HG02870 (cell line): ENCODE data around the gene ATP11A.

ENCODE experiments used
- ATAC-seq: cut with Tn5 transposase; IDR thresholded peaks from one replicate; pipeline ENCODE4 v1.9.1; 2021; ENCODE audit warnings: mild to moderate bottlenecking, moderate library complexity; ENCODE audit not compliant: unreplicated experiment

Gene ATP11A

GRCh38 chr13:112756511-112756966 is 66.7 kb downstream of the ATP11A start:
- ATAC-seq, result no peak

GRCh38 chr13:112756967-112757758 is 67.3 kb downstream of the ATP11A start:
- no peak for ATAC-seq

- no peak for ATAC-seq
Measured at GRCh38 chr13:112757759-112758086, 67.9 kb downstream of the ATP11A start.

- no peak for ATAC-seq
Measured at GRCh38 chr13:112759053-112759452, 69.2 kb downstream of the ATP11A start.

- ATAC-seq, result no peak
Measured at GRCh38 chr13:112759827-112760226, 70.0 kb downstream of the ATP11A start.

GRCh38 chr13:112760435-112760834 is 70.6 kb downstream of the ATP11A start:
- no peak for ATAC-seq

- ATAC-seq, result no peak
Measured at GRCh38 chr13:112760931-112761330, 71.1 kb downstream of the ATP11A start.

- ATAC-seq, result no peak
Measured at GRCh38 chr13:112761701-112762689, 72.2 kb downstream of the ATP11A start.

- no peak for ATAC-seq
Measured at GRCh38 chr13:112762690-112763080, 72.8 kb downstream of the ATP11A start.

- no peak for ATAC-seq
Measured at GRCh38 chr13:112764028-112764427, 74.2 kb downstream of the ATP11A start.

GRCh38 chr13:112764864-112765561 is 75.2 kb downstream of the ATP11A start:
- ATAC-seq, result no peak

GRCh38 chr13:112765731-112766130 is 75.9 kb downstream of the ATP11A start:
- no peak for ATAC-seq

GRCh38 chr13:112766336-112766735 is 76.5 kb downstream of the ATP11A start:
- ATAC-seq, result no peak

- ATAC-seq, result peak; percentile 66
Measured at GRCh38 chr13:112767506-112768471, 78.0 kb downstream of the ATP11A start.

- ATAC-seq, result no peak
Measured at GRCh38 chr13:112768795-112769481, 79.1 kb downstream of the ATP11A start.

- ATAC-seq, result no peak
Measured at GRCh38 chr13:112769615-112770014, 79.8 kb downstream of the ATP11A start.

- ATAC-seq, result no peak
Measured at GRCh38 chr13:112770504-112770903, 80.7 kb downstream of the ATP11A start.

- ATAC-seq, result no peak
Measured at GRCh38 chr13:112771139-112771876, 81.5 kb downstream of the ATP11A start.
